HepG2 (cell line): ENCODE results near the gene PTPN18. TPM values are rescaled to one million over a fixed set of nuclear protein-coding genes. Genes with fewer than 3 reads are reported as not detected.
A peak's percentile ranks its signal among the peaks of the same experiment; 100 is the strongest.

ENCODE experiments used
- DMAP1 ChIP-seq: IDR thresholded peaks from 2 replicates; pipeline ENCODE4 v1.6.1; 2016
- FIP1L1 ChIP-seq: fragments of 200-400 bp; formaldehyde crosslinking; IDR thresholded peaks from 2 replicates; pipeline ENCODE4 v1.6.1; 2018; ENCODE audit warnings: low read depth, mild to moderate bottlenecking, low read length, moderate library complexity, borderline replicate concordance; ENCODE audit not compliant: insufficient read depth
- GATAD2A ChIP-seq: IDR thresholded peaks from 2 replicates; pipeline ENCODE4 v1.6.1; 2016
- HMGXB3 ChIP-seq: sonication (generic); formaldehyde crosslinking; IDR thresholded peaks from 2 replicates; pipeline ENCODE4 v1.4.0; 2020; ENCODE audit warnings: missing genetic modification reagents, borderline replicate concordance
- HOXA3 ChIP-seq: sonication (generic); formaldehyde crosslinking; IDR thresholded peaks from 2 replicates; pipeline ENCODE4 v1.5.0; 2020; ENCODE audit warnings: missing genetic modification reagents
- MEIS2 ChIP-seq: sonication (generic); formaldehyde crosslinking; IDR thresholded peaks from 2 replicates; pipeline ENCODE4 v1.9.0; 2021; ENCODE audit warnings: mild to moderate bottlenecking, missing genetic modification reagents
- RBM39 ChIP-seq: fragments of 200-400 bp; formaldehyde crosslinking; IDR thresholded peaks from one replicate; pipeline ENCODE4 v1.6.1; 2018; ENCODE audit warnings: antibody characterized with exemption, mild to moderate bottlenecking, low read depth, low read length; ENCODE audit not compliant: poor library complexity, severe bottlenecking
- SAP130 ChIP-seq: IDR thresholded peaks from 2 replicates; pipeline ENCODE4 v1.6.1; 2016; ENCODE audit warnings: low read depth
- ZNF235 ChIP-seq: sonication (generic); formaldehyde crosslinking; IDR thresholded peaks from 2 replicates; pipeline ENCODE4 v1.8.1; 2023; ENCODE audit warnings: mild to moderate bottlenecking, missing genetic modification reagents, borderline replicate concordance
- ZNF556 ChIP-seq: sonication (generic); formaldehyde crosslinking; IDR thresholded peaks from 2 replicates; pipeline ENCODE4 v1.4.0; 2020; ENCODE audit warnings: mild to moderate bottlenecking, missing genetic modification reagents, borderline replicate concordance
- ZNF792 ChIP-seq: IDR thresholded peaks from 2 replicates; pipeline ENCODE4 v1.6.1; 2016
- polyA plus RNA-seq, 8 experiments: library from polyadenylated mRNA; depleted of rRNA in 3 of 8; stranded (reverse) in 7 of 8; unstranded in 1 of 8; fragments of >200 nt; fragmentation: Illumina TruSeq in 4 of 8; extraction: Trizol in 4 of 8; gene quantifications; 2 replicates each; pipeline versions ENCODE4 v1.2.1 to v1.2.3, GENCODE V29; 2011 to 2016; ENCODE audit warnings: low read depth in 4 of 8, missing spikeins in 1 of 8, mixed read lengths in 1 of 8; ENCODE audit not compliant: insufficient read depth in 1 of 8
- total RNA-seq, 5 experiments: library from RNA; depleted of rRNA; stranded (reverse); fragments of >200 nt; fragmentation: Illumina TruSeq; extraction: Trizol; gene quantifications; 2 replicates each; pipeline ENCODE4 v1.2.3, GENCODE V29; 2016; ENCODE audit warnings: low read depth in 1 of 5
- TF ChIP-seq, protein P1 (sequence below): sonication (generic); formaldehyde crosslinking; IDR thresholded peaks from 2 replicates; pipeline ENCODE4 v1.5.1; 2020; ENCODE audit warnings: mild to moderate bottlenecking, missing genetic modification reagents, moderate library complexity
- TF ChIP-seq, protein P2 (sequence below): sonication (generic); formaldehyde crosslinking; IDR thresholded peaks from 2 replicates; pipeline ENCODE4 v1.9.0; 2021; ENCODE audit warnings: missing genetic modification reagents, borderline replicate concordance
- TF ChIP-seq, protein P3 (sequence below): sonication (generic); formaldehyde crosslinking; IDR thresholded peaks from 2 replicates; pipeline ENCODE4 v1.5.0; 2020; ENCODE audit warnings: mild to moderate bottlenecking, missing genetic modification reagents

Gene PTPN18
- total and polyA plus RNA-seq, 2 of the 13 experiments (the other 11 are each of a cell fraction or from before 2014, with no cell fraction given) = 14.8 to 39.6 TPM

- TF ChIP-seq, protein P1, sequence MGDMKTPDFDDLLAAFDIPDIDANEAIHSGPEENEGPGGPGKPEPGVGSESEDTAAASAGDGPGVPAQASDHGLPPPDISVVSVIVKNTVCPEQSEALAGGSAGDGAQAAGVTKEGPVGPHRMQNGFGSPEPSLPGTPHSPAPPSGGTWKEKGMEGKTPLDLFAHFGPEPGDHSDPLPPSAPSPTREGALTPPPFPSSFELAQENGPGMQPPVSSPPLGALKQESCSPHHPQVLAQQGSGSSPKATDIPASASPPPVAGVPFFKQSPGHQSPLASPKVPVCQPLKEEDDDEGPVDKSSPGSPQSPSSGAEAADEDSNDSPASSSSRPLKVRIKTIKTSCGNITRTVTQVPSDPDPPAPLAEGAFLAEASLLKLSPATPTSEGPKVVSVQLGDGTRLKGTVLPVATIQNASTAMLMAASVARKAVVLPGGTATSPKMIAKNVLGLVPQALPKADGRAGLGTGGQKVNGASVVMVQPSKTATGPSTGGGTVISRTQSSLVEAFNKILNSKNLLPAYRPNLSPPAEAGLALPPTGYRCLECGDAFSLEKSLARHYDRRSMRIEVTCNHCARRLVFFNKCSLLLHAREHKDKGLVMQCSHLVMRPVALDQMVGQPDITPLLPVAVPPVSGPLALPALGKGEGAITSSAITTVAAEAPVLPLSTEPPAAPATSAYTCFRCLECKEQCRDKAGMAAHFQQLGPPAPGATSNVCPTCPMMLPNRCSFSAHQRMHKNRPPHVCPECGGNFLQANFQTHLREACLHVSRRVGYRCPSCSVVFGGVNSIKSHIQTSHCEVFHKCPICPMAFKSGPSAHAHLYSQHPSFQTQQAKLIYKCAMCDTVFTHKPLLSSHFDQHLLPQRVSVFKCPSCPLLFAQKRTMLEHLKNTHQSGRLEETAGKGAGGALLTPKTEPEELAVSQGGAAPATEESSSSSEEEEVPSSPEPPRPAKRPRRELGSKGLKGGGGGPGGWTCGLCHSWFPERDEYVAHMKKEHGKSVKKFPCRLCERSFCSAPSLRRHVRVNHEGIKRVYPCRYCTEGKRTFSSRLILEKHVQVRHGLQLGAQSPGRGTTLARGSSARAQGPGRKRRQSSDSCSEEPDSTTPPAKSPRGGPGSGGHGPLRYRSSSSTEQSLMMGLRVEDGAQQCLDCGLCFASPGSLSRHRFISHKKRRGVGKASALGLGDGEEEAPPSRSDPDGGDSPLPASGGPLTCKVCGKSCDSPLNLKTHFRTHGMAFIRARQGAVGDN (CRISPR knock-in tag) = peak; percentile 49
- peak; percentile 49; the same call in 1 of the 2 replicates for TF ChIP-seq ZNF556 (CRISPR knock-in tag)
- peak; percentile 61 for TF ChIP-seq GATAD2A
- TF ChIP-seq HMGXB3 (CRISPR knock-in tag) = 0 out of 2 replicates have a peak, but pooled peaks have one; percentile 29
- TF ChIP-seq, protein P2, sequence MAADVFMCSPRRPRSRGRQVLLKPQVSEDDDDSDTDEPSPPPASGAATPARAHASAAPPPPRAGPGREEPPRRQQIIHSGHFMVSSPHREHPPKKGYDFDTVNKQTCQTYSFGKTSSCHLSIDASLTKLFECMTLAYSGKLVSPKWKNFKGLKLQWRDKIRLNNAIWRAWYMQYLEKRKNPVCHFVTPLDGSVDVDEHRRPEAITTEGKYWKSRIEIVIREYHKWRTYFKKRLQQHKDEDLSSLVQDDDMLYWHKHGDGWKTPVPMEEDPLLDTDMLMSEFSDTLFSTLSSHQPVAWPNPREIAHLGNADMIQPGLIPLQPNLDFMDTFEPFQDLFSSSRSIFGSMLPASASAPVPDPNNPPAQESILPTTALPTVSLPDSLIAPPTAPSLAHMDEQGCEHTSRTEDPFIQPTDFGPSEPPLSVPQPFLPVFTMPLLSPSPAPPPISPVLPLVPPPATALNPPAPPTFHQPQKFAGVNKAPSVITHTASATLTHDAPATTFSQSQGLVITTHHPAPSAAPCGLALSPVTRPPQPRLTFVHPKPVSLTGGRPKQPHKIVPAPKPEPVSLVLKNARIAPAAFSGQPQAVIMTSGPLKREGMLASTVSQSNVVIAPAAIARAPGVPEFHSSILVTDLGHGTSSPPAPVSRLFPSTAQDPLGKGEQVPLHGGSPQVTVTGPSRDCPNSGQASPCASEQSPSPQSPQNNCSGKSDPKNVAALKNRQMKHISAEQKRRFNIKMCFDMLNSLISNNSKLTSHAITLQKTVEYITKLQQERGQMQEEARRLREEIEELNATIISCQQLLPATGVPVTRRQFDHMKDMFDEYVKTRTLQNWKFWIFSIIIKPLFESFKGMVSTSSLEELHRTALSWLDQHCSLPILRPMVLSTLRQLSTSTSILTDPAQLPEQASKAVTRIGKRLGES = no peak
- TF ChIP-seq ZNF792 (CRISPR knock-in tag) = 0 out of 2 replicates have a peak, but pooled peaks have one; percentile 37
- peak; percentile 51 for TF ChIP-seq SAP130 (CRISPR knock-in tag)
- no peak for TF ChIP-seq ZNF235
- peak; percentile 27; the same call in 1 of the 2 replicates for TF ChIP-seq MEIS2
- TF ChIP-seq RBM39 = peak; percentile 31
- TF ChIP-seq HOXA3 = peak; percentile 50; the same call in 1 of the 2 replicates
- TF ChIP-seq FIP1L1 = no peak
- peak; percentile 42; the same call in 1 of the 2 replicates for TF ChIP-seq DMAP1
- TF ChIP-seq, protein P3, sequence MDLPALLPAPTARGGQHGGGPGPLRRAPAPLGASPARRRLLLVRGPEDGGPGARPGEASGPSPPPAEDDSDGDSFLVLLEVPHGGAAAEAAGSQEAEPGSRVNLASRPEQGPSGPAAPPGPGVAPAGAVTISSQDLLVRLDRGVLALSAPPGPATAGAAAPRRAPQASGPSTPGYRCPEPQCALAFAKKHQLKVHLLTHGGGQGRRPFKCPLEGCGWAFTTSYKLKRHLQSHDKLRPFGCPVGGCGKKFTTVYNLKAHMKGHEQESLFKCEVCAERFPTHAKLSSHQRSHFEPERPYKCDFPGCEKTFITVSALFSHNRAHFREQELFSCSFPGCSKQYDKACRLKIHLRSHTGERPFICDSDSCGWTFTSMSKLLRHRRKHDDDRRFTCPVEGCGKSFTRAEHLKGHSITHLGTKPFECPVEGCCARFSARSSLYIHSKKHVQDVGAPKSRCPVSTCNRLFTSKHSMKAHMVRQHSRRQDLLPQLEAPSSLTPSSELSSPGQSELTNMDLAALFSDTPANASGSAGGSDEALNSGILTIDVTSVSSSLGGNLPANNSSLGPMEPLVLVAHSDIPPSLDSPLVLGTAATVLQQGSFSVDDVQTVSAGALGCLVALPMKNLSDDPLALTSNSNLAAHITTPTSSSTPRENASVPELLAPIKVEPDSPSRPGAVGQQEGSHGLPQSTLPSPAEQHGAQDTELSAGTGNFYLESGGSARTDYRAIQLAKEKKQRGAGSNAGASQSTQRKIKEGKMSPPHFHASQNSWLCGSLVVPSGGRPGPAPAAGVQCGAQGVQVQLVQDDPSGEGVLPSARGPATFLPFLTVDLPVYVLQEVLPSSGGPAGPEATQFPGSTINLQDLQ (CRISPR knock-in tag) = no peak
Measured at GRCh38 chr2:130332271-130333073, 23.4 kb upstream of the PTPN18 start (continued).
